Measurements from ENCODE around the gene UBE3C. TPM values are rescaled to one million over a fixed set of nuclear protein-coding genes. Genes with fewer than 3 reads are reported as not detected.

The UBE3C gene
- total RNA-seq, 4 donors from 2014 or later: 62.6 to 91.8 (median 73.7) TPM

GRCh38 chr7:157136372-157136771 lies 2.4 kb upstream of the UBE3C start:
- TF ChIP-seq CTCF (IDR thresholded peaks at IDR 0.05; ENCODE audit: low read depth): no peak

- TF ChIP-seq CTCF (IDR thresholded peaks at IDR 0.05; ENCODE audit: low read depth): no peak
Observed at GRCh38 chr7:157138101-157138423, 664 bp upstream of the UBE3C start.

- no peak for TF ChIP-seq CTCF (IDR thresholded peaks at IDR 0.05; ENCODE audit: low read depth)
Observed at GRCh38 chr7:157139111-157139809, 534 bp downstream of the UBE3C start.

- TF ChIP-seq CTCF (IDR thresholded peaks at IDR 0.05; ENCODE audit: low read depth): no peak
Observed at GRCh38 chr7:157139810-157140510, 1.2 kb downstream of the UBE3C start.

- no peak for TF ChIP-seq CTCF (IDR thresholded peaks at IDR 0.05; ENCODE audit: low read depth)
Observed at GRCh38 chr7:157140511-157140905, 1.8 kb downstream of the UBE3C start.

- TF ChIP-seq CTCF (IDR thresholded peaks at IDR 0.05; ENCODE audit: low read depth): no peak
Observed at GRCh38 chr7:157141525-157142060, 2.9 kb downstream of the UBE3C start.

- TF ChIP-seq CTCF (IDR thresholded peaks at IDR 0.05; ENCODE audit: low read depth): no peak
Observed at GRCh38 chr7:157143788-157144187, 5.1 kb downstream of the UBE3C start.
